Loucy (cell line): Measurements from ENCODE around the gene CTSF.

Experiments used
- H2AFZ ChIP-seq: fragments of 200-600 bp; sonication (generic); 2 replicates; pipeline ENCODE4 v1.6.0; 2016; ENCODE audit warnings: antibody characterized with exemption, mild to moderate bottlenecking, low read length, moderate library complexity
- H3F3A ChIP-seq: fragments of 200-600 bp; 2 replicates; pipeline ENCODE4 v1.6.0; 2016; ENCODE audit warnings: antibody characterized with exemption, low read depth, mild to moderate bottlenecking
- H3K27me3 ChIP-seq: fragments of 200-600 bp; sonication (generic); 2 replicates; pipeline ENCODE4 v1.6.1; 2014; ENCODE audit warnings: low read length, mild to moderate bottlenecking; ENCODE audit not compliant: insufficient read depth, poor library complexity, severe bottlenecking
- H3K36me3 ChIP-seq: fragments of 200-600 bp; sonication (generic); 2 replicates; pipeline ENCODE4 v1.6.1; 2016; ENCODE audit warnings: low read length; ENCODE audit not compliant: insufficient read depth
- H3K4me1 ChIP-seq: fragments of 200-600 bp; sonication (generic); 2 replicates; pipeline ENCODE4 v1.5.1; 2014; ENCODE audit warnings: low read length, mild to moderate bottlenecking; ENCODE audit not compliant: insufficient read depth, poor library complexity, severe bottlenecking
- H3K4me2 ChIP-seq: fragments of 200-600 bp; sonication (generic); 2 replicates; pipeline ENCODE4 v1.6.0; 2014; ENCODE audit warnings: antibody characterized with exemption, low read length, low read depth, mild to moderate bottlenecking; ENCODE audit not compliant: poor library complexity, severe bottlenecking
- H3K4me3 ChIP-seq: fragments of 200-600 bp; sonication (generic); 2 replicates; pipeline ENCODE4 v1.5.1; 2014; ENCODE audit warnings: low read length, mild to moderate bottlenecking, mixed read lengths; ENCODE audit not compliant: poor library complexity, severe bottlenecking
- H3K79me2 ChIP-seq: fragments of 200-600 bp; sonication (generic); 2 replicates; pipeline ENCODE4 v1.6.1; 2014; ENCODE audit warnings: low read length; ENCODE audit not compliant: insufficient read depth
- H3K9ac ChIP-seq: fragments of 200-600 bp; sonication (generic); 2 replicates; pipeline ENCODE4 v1.6.0; 2014; ENCODE audit warnings: mild to moderate bottlenecking, low read depth, low read length, moderate library complexity; ENCODE audit not compliant: poor library complexity, severe bottlenecking
- H3K9me2 ChIP-seq: fragments of 200-600 bp; sonication (generic); replicated peaks from 2 replicates; pipeline ENCODE4 v1.6.1; 2016; ENCODE audit warnings: low read depth, low read length, mixed read lengths
- H3K9me3 ChIP-seq: fragments of 200-600 bp; sonication (generic); 2 replicates; pipeline ENCODE4 v1.6.1; 2014; ENCODE audit warnings: mild to moderate bottlenecking, antibody characterized with exemption, low read length, low read depth; ENCODE audit not compliant: insufficient read depth
- H4K20me1 ChIP-seq: fragments of 200-600 bp; sonication (generic); 2 replicates; pipeline ENCODE4 v1.6.0; 2014; ENCODE audit warnings: antibody characterized with exemption, low read length, mild to moderate bottlenecking; ENCODE audit not compliant: insufficient read depth, poor library complexity, severe bottlenecking
- EZH2phosphoT487 ChIP-seq: fragments of 200-600 bp; IDR thresholded peaks from 2 replicates; pipeline ENCODE4 v1.6.1; 2018; ENCODE audit warnings: antibody characterized with exemption, mild to moderate bottlenecking, moderate library complexity, borderline replicate concordance
- TF ChIP-seq, protein P1 (sequence below): fragments of 200-600 bp; sonication (generic); conservative IDR thresholded peaks from 2 replicates; pipeline ENCODE4 v1.5.1; 2014; ENCODE audit warnings: mild to moderate bottlenecking, antibody characterized with exemption, low read length

The CTSF gene

DNA sequence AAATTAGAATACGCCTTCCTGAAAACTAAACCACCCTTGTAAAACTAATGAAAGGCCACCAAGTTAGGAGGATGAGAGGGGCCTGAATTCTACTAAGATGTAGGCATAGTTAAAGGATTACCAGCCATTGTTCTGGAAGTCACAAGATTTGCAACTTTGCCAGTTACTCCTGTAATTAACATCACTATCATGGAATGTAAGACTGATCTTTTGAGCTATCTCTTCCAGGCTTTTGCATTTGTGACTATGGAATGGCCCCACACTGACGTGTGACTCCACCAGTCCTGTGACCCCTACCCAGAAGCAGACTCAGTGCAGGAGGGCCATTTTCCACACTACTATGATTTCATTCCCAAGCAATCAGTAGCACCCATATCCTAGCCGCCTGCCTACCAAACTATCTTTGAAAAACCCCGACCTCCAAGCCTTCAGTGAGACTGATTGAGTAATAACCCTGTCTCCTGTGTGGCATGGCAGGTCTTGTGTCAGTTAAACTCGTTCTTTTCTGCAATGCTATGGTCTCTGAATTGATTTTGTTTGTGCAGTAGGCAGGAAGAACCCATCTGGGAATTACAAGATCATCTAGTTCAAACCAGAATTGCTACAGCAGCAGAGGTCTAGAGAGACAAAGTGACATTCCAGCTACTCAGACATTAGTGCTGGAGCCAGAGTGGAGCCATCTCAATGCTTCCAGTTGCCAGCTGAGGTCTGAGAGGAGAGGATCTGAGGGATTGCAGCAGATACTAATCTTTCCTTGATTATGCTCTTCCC, 1.9 kb upstream of the CTSF start:
- Histone ChIP-seq H3K36me3 (no peaks in the 10 kb centered on the region), H4K20me1 (no peaks in the 10 kb centered on the region), H3K9me3 (no peaks in the 10 kb centered on the region), H3K4me3 (no peak overlapping the region), H2AFZ (no peak overlapping the region), H3K27me3 (no peaks in the 10 kb centered on the region), H3F3A (no peaks in the 10 kb centered on the region), H3K4me2 (no peak overlapping the region), H3K79me2 (no peaks in the 10 kb centered on the region), H3K9ac (no peak overlapping the region), H3K4me1 (peaks cover 2% of the 10 kb centered on the region), H3K9me2 (no peaks in the 10 kb centered on the region)
- TF ChIP-seq, protein P1, sequence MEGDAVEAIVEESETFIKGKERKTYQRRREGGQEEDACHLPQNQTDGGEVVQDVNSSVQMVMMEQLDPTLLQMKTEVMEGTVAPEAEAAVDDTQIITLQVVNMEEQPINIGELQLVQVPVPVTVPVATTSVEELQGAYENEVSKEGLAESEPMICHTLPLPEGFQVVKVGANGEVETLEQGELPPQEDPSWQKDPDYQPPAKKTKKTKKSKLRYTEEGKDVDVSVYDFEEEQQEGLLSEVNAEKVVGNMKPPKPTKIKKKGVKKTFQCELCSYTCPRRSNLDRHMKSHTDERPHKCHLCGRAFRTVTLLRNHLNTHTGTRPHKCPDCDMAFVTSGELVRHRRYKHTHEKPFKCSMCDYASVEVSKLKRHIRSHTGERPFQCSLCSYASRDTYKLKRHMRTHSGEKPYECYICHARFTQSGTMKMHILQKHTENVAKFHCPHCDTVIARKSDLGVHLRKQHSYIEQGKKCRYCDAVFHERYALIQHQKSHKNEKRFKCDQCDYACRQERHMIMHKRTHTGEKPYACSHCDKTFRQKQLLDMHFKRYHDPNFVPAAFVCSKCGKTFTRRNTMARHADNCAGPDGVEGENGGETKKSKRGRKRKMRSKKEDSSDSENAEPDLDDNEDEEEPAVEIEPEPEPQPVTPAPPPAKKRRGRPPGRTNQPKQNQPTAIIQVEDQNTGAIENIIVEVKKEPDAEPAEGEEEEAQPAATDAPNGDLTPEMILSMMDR, result no peak
- no peak for TF ChIP-seq EZH2phosphoT487

DNA sequence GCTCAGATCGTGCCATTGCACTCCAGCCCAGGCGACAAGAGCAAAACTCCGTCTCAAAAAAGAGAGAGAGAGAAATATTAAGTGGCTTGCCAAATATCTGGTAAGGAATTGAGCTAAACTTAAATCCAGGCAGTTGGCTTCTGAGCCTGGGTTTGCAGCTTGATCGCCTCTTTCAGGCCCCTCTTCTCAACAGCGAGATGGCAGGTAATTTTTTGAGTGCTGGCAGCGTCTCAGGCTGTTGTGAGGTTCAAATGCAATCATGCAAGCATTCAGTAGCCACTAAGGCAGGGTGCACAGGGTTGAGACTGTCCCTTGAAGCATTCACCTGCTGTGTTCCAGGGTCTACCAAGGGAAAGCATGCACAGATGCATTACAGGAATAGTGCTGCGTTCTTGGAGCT, 670 bp upstream of the CTSF start:
- H3K36me3 ChIP-seq, result no peaks in the 10 kb centered on the region
- H3K79me2 ChIP-seq, result no peaks in the 10 kb centered on the region
- no peaks in the 10 kb centered on the region for H3K9me3 ChIP-seq
- no peaks in the 10 kb centered on the region for H3K27me3 ChIP-seq
- H4K20me1 ChIP-seq, result no peaks in the 10 kb centered on the region
- no peak overlapping the region for H3K9ac ChIP-seq
- TF ChIP-seq, protein P1, result no peak
- TF ChIP-seq EZH2phosphoT487, result no peak
- peak overlapping the region; percentile 98; the same call in 1 of the 2 replicates for H2AFZ ChIP-seq
- no peak overlapping the region for H3K4me3 ChIP-seq
- H3K9me2 ChIP-seq, result no peaks in the 10 kb centered on the region
- peak overlapping the region; percentile 85 for H3K4me2 ChIP-seq
- H3F3A ChIP-seq, result no peaks in the 10 kb centered on the region
- H3K4me1 ChIP-seq, result peaks cover 2% of the 10 kb centered on the region

DNA sequence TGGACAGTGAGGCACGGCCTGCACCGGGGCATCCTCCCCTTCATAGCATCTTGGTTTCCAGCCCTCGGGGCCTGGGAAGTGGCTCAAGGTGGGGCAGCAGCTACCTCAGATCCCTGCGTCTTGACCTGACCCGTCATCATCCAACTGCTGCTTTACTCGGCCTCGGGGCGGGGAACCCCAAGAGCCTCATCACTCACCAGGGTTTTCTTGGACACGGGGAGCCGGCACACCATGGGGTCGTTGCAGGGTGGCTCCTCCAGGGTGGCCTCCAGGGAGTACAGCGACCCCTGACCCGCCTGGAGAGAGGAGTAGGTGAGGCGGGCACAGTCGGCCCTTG, 651 bp downstream of the CTSF start:
- H3K79me2 ChIP-seq, result no peaks in the 10 kb centered on the region
- H3K9ac ChIP-seq, result peak overlapping the region; percentile 52
- no peaks in the 10 kb centered on the region for H3K27me3 ChIP-seq
- no peaks in the 10 kb centered on the region for H3F3A ChIP-seq
- H2AFZ ChIP-seq, result peak overlapping the region; percentile 98; the same call in 1 of the 2 replicates
- H3K4me2 ChIP-seq, result peak overlapping the region; percentile 85
- no peaks in the 10 kb centered on the region for H3K9me2 ChIP-seq
- H4K20me1 ChIP-seq, result no peaks in the 10 kb centered on the region
- TF ChIP-seq EZH2phosphoT487, result no peak
- TF ChIP-seq, protein P1, result no peak
- peak overlapping the region; percentile 79 for H3K4me3 ChIP-seq
- H3K4me1 ChIP-seq, result peaks cover 2% of the 10 kb centered on the region
- H3K36me3 ChIP-seq, result no peaks in the 10 kb centered on the region
- H3K9me3 ChIP-seq, result no peaks in the 10 kb centered on the region
